IPS DF 19.7 (cell line): Measurements from ENCODE around the gene CLK4.

Source experiments
- DNase-seq: peaks from one replicate; pipeline ENCODE4 v3.0.0-alpha.2; 2013; ENCODE audit warnings: low read depth, low spot score

The CLK4 gene

GRCh38 chr5:178637356-178638074, 10.7 kb upstream of the CLK4 start:
- no peak for DNase-seq

GRCh38 chr5:178632285-178632684, 5.4 kb upstream of the CLK4 start:
- DNase-seq: no peak

- DNase-seq: no peak
Measured at GRCh38 chr5:178630951-178631350, 4.1 kb upstream of the CLK4 start.

GRCh38 chr5:178630475-178630930, 3.7 kb upstream of the CLK4 start:
- no peak for DNase-seq

- no peak for DNase-seq
Measured at GRCh38 chr5:178627259-178627598, 379 bp upstream of the CLK4 start.

- no peak for DNase-seq
Measured at GRCh38 chr5:178625679-178626483, 969 bp downstream of the CLK4 start.

- no peak for DNase-seq
Measured at GRCh38 chr5:178624631-178625546, 2.0 kb downstream of the CLK4 start.

GRCh38 chr5:178622679-178623247, 4.1 kb downstream of the CLK4 start:
- no peak for DNase-seq

- DNase-seq: no peak
Measured at GRCh38 chr5:178619390-178619789, 7.5 kb downstream of the CLK4 start.

DNA sequence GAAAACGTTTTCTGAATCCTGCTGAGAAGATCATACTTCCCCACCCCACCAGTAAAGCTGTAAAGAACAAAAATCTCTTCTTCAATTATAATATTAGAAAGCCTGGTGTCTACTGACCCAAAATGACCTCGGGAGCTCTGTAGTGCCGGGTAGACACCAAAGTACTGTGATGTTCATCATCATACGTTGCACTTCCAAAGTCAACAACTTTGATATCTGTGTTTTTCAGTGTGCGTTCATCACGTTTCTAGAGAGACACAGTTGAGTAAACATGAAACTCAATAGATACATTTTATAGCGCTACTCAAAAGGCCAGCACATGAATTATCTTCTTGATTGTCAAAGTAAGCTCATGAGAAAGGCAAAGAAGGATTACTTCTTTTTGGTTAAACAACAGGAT, 14.6 kb downstream of the CLK4 start:
- DNase-seq: no peak

- no peak for DNase-seq
Measured at GRCh38 chr5:178606269-178606668, 20.6 kb downstream of the CLK4 start.

DNA sequence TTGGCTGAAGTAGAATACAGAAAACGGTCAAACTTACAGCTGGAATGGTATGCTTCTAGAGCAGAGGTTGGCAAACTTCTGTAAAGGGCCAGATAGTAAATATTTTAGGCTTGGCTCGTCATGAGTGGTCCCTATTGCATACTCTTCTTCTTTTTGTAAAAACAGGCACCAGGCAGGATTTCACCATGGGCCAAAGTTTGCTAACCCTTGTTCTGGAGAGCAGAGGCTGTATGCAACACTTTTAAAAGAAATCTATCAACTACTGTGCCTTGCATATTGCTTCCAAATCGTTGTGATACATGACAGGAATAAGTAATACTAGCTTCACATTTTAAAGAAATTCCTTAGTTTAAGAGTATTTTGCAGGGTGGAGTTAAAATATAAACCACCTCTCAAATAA, 21.1 kb downstream of the CLK4 start:
- DNase-seq: no peak

- DNase-seq: no peak
Measured at GRCh38 chr5:178602752-178603151, 24.1 kb downstream of the CLK4 start.

DNA sequence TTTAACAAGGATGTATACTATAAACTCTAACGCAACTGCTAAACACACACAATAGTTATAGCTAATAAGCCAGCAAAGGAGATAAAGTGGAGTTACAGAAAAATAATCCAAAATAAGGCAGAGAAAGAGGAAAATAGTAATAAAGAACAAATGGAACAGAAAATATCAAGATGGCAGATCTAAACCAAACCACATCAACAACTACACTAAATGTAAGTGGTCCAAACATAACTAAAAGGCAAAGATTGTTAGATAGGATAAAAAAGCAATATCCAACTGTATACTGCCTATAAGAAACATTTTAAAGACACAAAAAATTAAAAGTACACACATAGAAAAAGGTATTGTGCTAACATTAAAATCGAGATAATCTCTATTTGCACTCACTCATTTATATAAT, 31.1 kb downstream of the CLK4 start:
- DNase-seq: no peak

DNA sequence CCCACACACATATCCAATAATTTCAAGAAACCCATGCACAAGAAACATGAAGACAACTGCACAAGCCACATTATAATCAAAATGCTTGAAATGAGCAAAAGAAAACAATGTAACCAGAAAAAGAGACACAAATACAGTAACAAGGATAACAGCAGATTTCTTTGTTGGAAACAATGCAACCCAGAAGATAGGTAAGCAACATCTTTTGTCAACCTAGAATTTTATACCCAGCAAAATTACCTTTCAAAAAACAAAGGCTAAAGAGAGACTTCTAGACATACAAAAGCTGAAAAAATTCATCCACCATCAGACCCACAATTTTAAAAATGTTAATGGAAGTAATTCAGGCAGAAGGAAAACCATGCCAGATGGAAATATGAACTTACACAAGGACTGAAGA, 31.7 kb downstream of the CLK4 start:
- no peak for DNase-seq

GRCh38 chr5:178590924-178591423, 35.9 kb downstream of the CLK4 start:
- no peak for DNase-seq

- DNase-seq: no peak
Measured at GRCh38 chr5:178590141-178590923, 36.5 kb downstream of the CLK4 start, which contains the start of gene COL23A1. Gene COL23A1, minus strand, starts transcription at chr5:178590393.

DNA sequence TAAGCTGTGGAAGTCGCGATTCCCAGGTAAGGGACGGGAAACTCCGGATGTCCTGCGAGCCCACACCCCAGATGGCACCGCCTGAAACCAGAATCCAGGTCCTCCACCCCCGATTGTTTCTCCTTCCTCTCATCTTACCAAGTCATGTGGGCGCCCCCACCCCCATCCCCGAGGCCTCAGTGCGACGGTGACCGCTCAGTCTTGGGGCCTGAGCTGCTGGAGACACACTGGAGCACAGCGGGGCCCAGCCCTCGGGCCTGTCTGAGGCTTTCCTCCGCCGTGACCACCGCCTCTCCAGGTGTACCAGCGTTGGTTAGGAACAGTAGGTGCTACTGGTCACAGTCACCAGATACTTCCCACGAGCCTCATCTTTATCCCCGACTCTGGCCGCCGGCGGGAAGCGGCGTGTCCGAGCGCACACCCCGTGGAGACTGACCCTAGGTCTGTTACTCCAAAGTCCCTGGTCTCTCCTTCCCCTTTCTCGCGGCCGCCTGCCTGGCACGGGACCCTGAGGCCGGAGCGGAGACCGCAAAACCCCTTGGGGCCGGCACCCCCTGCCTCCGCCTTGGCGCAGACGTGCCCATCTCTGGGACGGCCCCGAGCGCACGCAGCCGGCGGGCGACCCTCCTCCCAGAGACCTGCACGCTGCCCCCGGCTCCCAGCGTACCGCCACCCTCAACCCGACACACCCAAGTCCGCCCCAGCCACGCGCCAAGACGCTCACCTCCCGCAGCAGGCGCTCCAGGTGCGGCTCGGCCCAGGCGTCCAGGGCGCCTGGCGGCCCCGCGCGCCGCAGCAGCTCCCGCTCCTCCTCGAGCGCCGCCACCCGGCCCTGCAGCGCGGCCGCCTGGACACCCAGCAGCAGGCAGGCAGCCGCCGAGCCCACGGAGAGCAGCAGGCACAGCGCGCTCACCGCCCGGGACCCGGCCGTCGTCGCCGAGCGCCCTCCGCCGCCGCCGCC, 37.4 kb downstream of the CLK4 start:
- no peak for DNase-seq

DNA sequence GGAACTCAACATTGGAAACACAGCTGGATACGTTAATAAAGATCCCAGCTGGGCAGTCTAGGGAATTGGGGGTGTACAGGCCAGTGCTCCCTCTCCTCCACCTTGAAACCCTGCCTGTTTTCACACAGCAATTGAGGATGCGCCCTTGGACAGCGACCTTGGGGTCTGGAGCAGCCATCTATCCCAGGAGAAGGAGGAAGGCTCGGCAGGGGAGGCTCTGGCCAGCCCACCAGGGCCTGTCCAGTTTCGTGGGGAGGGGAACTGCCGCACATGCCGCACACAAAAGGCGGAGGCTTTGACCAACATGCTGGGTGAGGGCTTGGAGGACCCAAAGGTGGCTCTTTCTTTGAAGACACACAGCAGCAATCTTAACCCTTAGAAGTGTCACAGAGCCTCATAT, 38.1 kb downstream of the CLK4 start:
- no peak for DNase-seq
